ENCODE data around the gene GPR108.
A peak's percentile ranks its signal among the peaks of the same experiment; 100 is the strongest.
"Not testable (repeated sequence)": the region's sequence is repeated elsewhere in the genome, so short reads cannot be mapped to it uniquely, and the experiment has no call there.

The GPR108 gene

GRCh38 chr19:6737284-6737872, at the start of gene GPR108:
TSS of gene GPR108 (minus strand) at chr19:6737580. CDS start at chr19:6737576, 4 bp downstream.
- peak; percentile 100 for DNase-seq

GRCh38 chr19:6779206-6779605, 41.8 kb upstream of the GPR108 start:
- DNase-seq, result no peak

GRCh38 chr19:6778386-6778785, 41.0 kb upstream of the GPR108 start:
- no peak for DNase-seq

- DNase-seq, result no peak
Observed at GRCh38 chr19:6777434-6777833, 40.1 kb upstream of the GPR108 start.

GRCh38 chr19:6776999-6777398, 39.6 kb upstream of the GPR108 start:
- no peak for DNase-seq

- DNase-seq, result not testable (repeated sequence)
Observed at GRCh38 chr19:6776045-6776444, 38.7 kb upstream of the GPR108 start.

GRCh38 chr19:6774821-6775707, 37.7 kb upstream of the GPR108 start:
- DNase-seq, result no peak

GRCh38 chr19:6773323-6773931, 36.0 kb upstream of the GPR108 start:
- DNase-seq, result no peak

- no peak for DNase-seq
Observed at GRCh38 chr19:6772866-6773322, 35.5 kb upstream of the GPR108 start.

GRCh38 chr19:6772028-6772865, 34.9 kb upstream of the GPR108 start, which contains the start of gene VAV1:
TSS of gene VAV1 (plus strand) at chr19:6772708. CDS start at chr19:6772808, 100 bp downstream.
- DNase-seq, result no peak

- not testable (repeated sequence) for DNase-seq
Observed at GRCh38 chr19:6771648-6772027, 34.3 kb upstream of the GPR108 start.

- no peak for DNase-seq
Observed at GRCh38 chr19:6769006-6769619, 31.7 kb upstream of the GPR108 start.

GRCh38 chr19:6768236-6768785, 30.9 kb upstream of the GPR108 start:
- no peak for DNase-seq

GRCh38 chr19:6767357-6768235, 30.2 kb upstream of the GPR108 start, which contains the start of gene SH2D3A:
TSS of gene SH2D3A (minus strand) at chr19:6767435. CDS start at chr19:6763748, 3,687 bp downstream.
- peak; percentile 28 for DNase-seq

- DNase-seq, result no peak
Observed at GRCh38 chr19:6767081-6767356, 29.6 kb upstream of the GPR108 start.

GRCh38 chr19:6766357-6767080, 29.1 kb upstream of the GPR108 start:
- no peak for DNase-seq

- peak; percentile 32 for DNase-seq
Observed at GRCh38 chr19:6765738-6766356, 28.5 kb upstream of the GPR108 start.

- DNase-seq, result not testable (repeated sequence)
Observed at GRCh38 chr19:6762253-6762797, 24.9 kb upstream of the GPR108 start.

- no peak for DNase-seq
Observed at GRCh38 chr19:6761053-6761676, 23.8 kb upstream of the GPR108 start.
